Fibroblast of lung (primary cell): ENCODE results near the gene RBM8A. TPM values are rescaled to one million over a fixed set of nuclear protein-coding genes. Genes with fewer than 3 reads are reported as not detected.

ENCODE experiments used
- DNase-seq, 2 donors: peaks; one replicate each; pipeline versions ENCODE4 v3.0.0 to v3.0.0-alpha.2; 2010; ENCODE audit warnings: low read depth in 2 of 2
- H2AFZ ChIP-seq: 2 replicates; pipeline ENCODE4 v1.5.1; 2012; ENCODE audit warnings: low read length, control low read depth, inconsistent platforms
- H3K27ac ChIP-seq: 2 replicates; pipeline ENCODE4 v1.5.1; 2011; ENCODE audit warnings: low read length, control low read depth; ENCODE audit not compliant: insufficient read depth
- H3K27me3 ChIP-seq: 2 replicates; pipeline ENCODE4 v1.5.1; 2011; ENCODE audit warnings: mild to moderate bottlenecking, low read length; ENCODE audit not compliant: control insufficient read depth, insufficient read depth
- H3K36me3 ChIP-seq: 2 replicates; pipeline ENCODE4 v1.5.1; 2011; ENCODE audit warnings: low read length; ENCODE audit not compliant: control insufficient read depth, insufficient read depth
- H3K4me1 ChIP-seq: 2 replicates; pipeline ENCODE4 v1.5.1; 2011; ENCODE audit warnings: low read length; ENCODE audit not compliant: control insufficient read depth, insufficient read depth; ENCODE audit errors: extremely low read depth
- H3K4me2 ChIP-seq: 2 replicates; pipeline ENCODE4 v1.5.1; 2011; ENCODE audit warnings: low read length, control low read depth; ENCODE audit not compliant: insufficient read depth; ENCODE audit errors: extremely low read depth
- H3K4me3 ChIP-seq, 4 experiments: fragments of 200-600 bp in 1 of 4; sonication (generic) in 1 of 4; replicated peaks in 1 of 4; 2 replicates each; pipeline ENCODE4 v1.5.1; 2011 to 2016; ENCODE audit warnings: low read length in 4 of 4, low read depth in 3 of 4, mild to moderate bottlenecking in 3 of 4, control low read depth in 2 of 4, inconsistent platforms in 1 of 4, mixed read lengths in 1 of 4; ENCODE audit not compliant: insufficient read depth in 1 of 4; ENCODE audit errors: control extremely low read depth in 1 of 4
- H3K79me2 ChIP-seq: 2 replicates; pipeline ENCODE4 v1.5.1; 2012; ENCODE audit warnings: mild to moderate bottlenecking, low read length, inconsistent platforms; ENCODE audit not compliant: control insufficient read depth, insufficient read depth
- H3K9ac ChIP-seq: 2 replicates; pipeline ENCODE4 v1.5.1; 2011; ENCODE audit warnings: mild to moderate bottlenecking, low read length, control low read depth; ENCODE audit not compliant: insufficient read depth
- H3K9me3 ChIP-seq: 2 replicates; pipeline ENCODE4 v1.5.1; 2012; ENCODE audit warnings: low read depth, low read length; ENCODE audit not compliant: control insufficient read depth, insufficient read depth
- H4K20me1 ChIP-seq: 2 replicates; pipeline ENCODE4 v1.5.1; 2011; ENCODE audit warnings: low read length; ENCODE audit not compliant: control insufficient read depth, insufficient read depth; ENCODE audit errors: extremely low read depth
- CTCF ChIP-seq, 2 donors: IDR thresholded peaks in 1 of 2; conservative IDR thresholded peaks in 1 of 2; 1 replicate in 1 of 2; 2 replicates in 1 of 2; pipeline ENCODE4 v1.5.1; 2011 to 2012; ENCODE audit warnings: low read length in 2 of 2, control low read depth in 1 of 2, inconsistent platforms in 1 of 2, low read depth in 1 of 2, mild to moderate bottlenecking in 1 of 2
- EZH2 ChIP-seq: IDR thresholded peaks from 2 replicates; pipeline ENCODE4 v1.5.1; 2012; ENCODE audit warnings: low read length, control low read depth, mild to moderate bottlenecking; ENCODE audit errors: missing control alignments
- polyA plus RNA-seq, 2 donors: library from polyadenylated mRNA; depleted of rRNA in 1 of 2; stranded (reverse) in 1 of 2; unstranded in 1 of 2; fragments of >200 nt; gene quantifications; 2 replicates each; pipeline ENCODE4 v1.2.1, GENCODE V29; 2011 to 2012; ENCODE audit warnings: missing spikeins in 1 of 2
- total RNA-seq: library from RNA; depleted of rRNA; stranded (reverse); fragments of >200 nt; gene quantifications from 2 replicates; pipeline ENCODE4 v1.2.1, GENCODE V29; 2014

The RBM8A gene
- total and polyA plus RNA-seq, 2 donors (not counting 1 experiment from before 2014, with no cell fraction given), result 56.6 to 137 TPM

- Histone ChIP-seq H3K9ac (no peak overlapping the region), H4K20me1 (no peaks in the 10 kb centered on the region), H3K27me3 (no peaks in the 10 kb centered on the region)
These were observed 20.1 kb downstream of the RBM8A start for GRCh38 chr1:145906954-145907753.

GRCh38 chr1:145901312-145902021 lies 25.8 kb downstream of the RBM8A start:
- H3K36me3 ChIP-seq, result no peaks in the 10 kb centered on the region
- no peak for DNase-seq
- no peaks in the 10 kb centered on the region for H4K20me1 ChIP-seq
- TF ChIP-seq CTCF (conservative IDR thresholded peaks at IDR 0.05 in 1 of 2, IDR thresholded peaks at IDR 0.05 in 1 of 2; ENCODE audit: low read depth in 1 of 2, low read length in 2 of 2) (no peak), EZH2 (no peak)
- H3K27ac ChIP-seq, result no peak overlapping the region
- no peak overlapping the region for H3K4me3 ChIP-seq
- H3K9ac ChIP-seq, result no peak overlapping the region
- H3K4me1 ChIP-seq, result no peaks in the 10 kb centered on the region
- H3K9me3 ChIP-seq, result no peaks in the 10 kb centered on the region
- H3K79me2 ChIP-seq, result no peaks in the 10 kb centered on the region
- no peak overlapping the region for H2AFZ ChIP-seq
- H3K4me2 ChIP-seq, result no peak overlapping the region
- no peaks in the 10 kb centered on the region for H3K27me3 ChIP-seq

More at GRCh38 chr1:145906954-145907753, 20.1 kb downstream of the RBM8A start:
- Histone ChIP-seq H3K4me1 (peaks cover 8% of the 10 kb centered on the region), H3K4me3 (no peak overlapping the region), H3K4me2 (no peak overlapping the region), H3K36me3 (peaks cover 6% of the 10 kb centered on the region), H3K79me2 (no peaks in the 10 kb centered on the region), H3K27ac (no peak overlapping the region), H2AFZ (peak overlapping the region; percentile 66), H3K9me3 (no peaks in the 10 kb centered on the region)
- no peak for DNase-seq
- no peak for TF ChIP-seq EZH2
- TF ChIP-seq CTCF (conservative IDR thresholded peaks at IDR 0.05 in 1 of 2, IDR thresholded peaks at IDR 0.05 in 1 of 2; ENCODE audit: low read depth in 1 of 2, low read length in 2 of 2), result no peak

GRCh38 chr1:145898756-145899155 lies 28.5 kb downstream of the RBM8A start:
- H3K4me1 ChIP-seq, result no peaks in the 10 kb centered on the region
- no peak for TF ChIP-seq CTCF (conservative IDR thresholded peaks at IDR 0.05 in 1 of 2, IDR thresholded peaks at IDR 0.05 in 1 of 2; ENCODE audit: low read depth in 1 of 2, low read length in 2 of 2)
- TF ChIP-seq EZH2, result no peak
- no peak overlapping the region for H3K4me3 ChIP-seq
- no peak overlapping the region for H2AFZ ChIP-seq
- no peak overlapping the region for H3K9ac ChIP-seq
- H3K4me2 ChIP-seq, result no peak overlapping the region
- no peaks in the 10 kb centered on the region for H3K9me3 ChIP-seq
- no peak overlapping the region for H3K27ac ChIP-seq
- no peaks in the 10 kb centered on the region for H3K79me2 ChIP-seq
- no peaks in the 10 kb centered on the region for H3K36me3 ChIP-seq
- no peak for DNase-seq
- H3K27me3 ChIP-seq, result no peaks in the 10 kb centered on the region
- no peaks in the 10 kb centered on the region for H4K20me1 ChIP-seq
